HG03196 (cell line): ENCODE measurements around the gene ARHGAP22.

Experiments
- ATAC-seq: cut with Tn5 transposase; IDR thresholded peaks from one replicate; pipeline ENCODE4 v1.9.1; 2021; ENCODE audit not compliant: unreplicated experiment

The ARHGAP22 gene

DNA sequence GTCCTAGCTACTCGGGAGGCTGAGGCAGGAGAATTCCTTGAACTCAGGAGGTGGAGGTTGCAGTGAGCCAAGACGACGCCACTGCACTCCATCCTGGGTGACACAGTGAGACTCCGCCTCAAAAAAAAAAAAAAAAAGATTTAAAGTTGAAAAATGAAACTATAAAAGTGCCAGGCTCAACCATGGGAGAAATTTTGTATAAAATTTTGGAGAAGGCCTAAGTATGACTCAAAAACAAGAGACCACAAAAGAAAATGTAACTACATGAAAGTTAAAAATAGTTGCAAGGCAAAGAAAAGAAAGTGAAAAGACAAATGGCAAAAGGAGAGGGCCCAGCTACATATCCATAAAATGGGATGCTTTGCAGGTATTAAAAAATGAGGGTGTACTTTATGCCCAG, 104.1 kb downstream of the ARHGAP22 start:
- ATAC-seq = no peak

GRCh38 chr10:48498940-48499510, 105.8 kb downstream of the ARHGAP22 start:
- ATAC-seq = no peak

DNA sequence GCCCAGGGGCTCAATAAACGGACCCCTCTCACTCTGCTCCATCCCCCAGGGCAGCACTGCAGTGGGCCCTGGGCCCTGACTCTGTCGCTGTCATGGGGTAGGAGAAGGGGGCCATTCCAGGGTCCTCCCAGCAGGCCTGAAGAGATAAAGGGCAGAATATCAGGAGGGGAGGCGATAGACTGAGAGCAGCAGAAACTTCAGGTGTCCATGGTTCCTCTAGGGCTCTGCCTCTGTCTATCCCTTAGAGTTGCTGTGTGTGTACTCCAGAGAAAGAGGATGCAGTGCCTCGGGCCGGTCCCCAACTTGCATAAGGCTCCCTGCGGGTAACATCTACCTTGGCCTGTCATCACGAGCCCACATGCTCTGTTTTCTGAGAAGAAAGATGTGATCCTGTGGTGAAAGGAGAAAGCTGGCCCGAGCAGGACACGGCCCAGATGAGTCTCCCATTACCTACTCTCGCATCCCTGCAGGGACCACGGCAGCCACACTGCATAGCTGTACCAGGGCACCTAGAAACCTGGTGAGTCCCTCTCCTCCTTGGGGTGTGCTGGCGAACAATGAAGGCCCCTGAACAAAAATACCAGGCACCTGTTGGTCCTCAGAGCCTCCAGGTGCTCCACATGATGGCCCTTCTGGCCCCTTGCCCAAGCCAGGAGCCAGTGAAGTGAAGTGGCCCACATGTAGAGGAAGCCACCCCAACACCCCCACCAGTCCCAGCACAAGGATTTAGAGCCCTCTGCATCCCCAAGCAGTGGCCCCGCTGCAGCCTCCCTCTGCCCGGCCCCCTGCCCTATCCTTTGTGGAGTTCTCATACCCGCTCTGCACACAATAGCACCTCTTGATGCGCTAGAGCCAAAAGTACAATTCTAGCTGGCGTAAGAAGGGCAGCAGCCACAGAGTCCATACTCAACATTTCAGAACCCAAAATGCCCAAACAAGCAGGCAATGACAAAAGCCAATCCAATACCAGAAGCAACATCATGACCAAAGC, 106.8 kb downstream of the ARHGAP22 start:
- ATAC-seq = no peak

- no peak for ATAC-seq
Measured at GRCh38 chr10:48496831-48497779, 107.8 kb downstream of the ARHGAP22 start.

DNA sequence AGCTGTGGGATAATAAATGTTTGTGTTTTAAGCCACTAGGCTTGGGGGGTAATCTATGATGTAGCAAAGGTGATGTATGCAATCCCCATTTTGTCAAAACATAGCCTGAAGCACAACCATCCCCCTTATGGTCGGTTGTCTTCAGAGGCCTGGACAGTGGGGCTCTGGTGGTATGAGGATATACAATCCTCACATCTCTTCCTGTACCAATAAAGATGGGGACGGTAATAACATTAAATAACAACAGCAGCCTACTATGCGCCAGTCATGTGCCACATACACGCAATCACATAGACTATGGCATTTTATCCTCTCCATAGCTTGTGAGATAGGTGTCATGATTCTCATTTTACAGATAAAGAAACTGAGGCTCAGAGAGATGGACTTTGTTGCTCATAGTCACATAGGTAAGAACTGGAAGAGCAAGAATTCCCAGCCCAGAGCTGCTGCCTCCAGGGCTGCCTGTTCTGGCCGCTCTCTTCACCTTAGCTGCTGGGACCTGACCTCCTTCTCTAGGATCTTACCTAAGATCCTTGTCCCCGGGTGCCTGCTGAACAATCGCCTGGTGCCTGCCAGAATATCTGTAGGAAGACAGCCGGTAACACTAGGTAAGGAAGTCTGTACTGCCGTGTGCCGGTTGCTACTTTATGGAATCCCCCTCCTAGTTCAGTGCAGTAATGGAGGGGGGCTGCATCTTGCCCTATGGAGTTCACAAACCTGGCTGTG, 108.6 kb downstream of the ARHGAP22 start:
- no peak for ATAC-seq

- ATAC-seq = no peak
Measured at GRCh38 chr10:48495282-48496045, 109.4 kb downstream of the ARHGAP22 start.

DNA sequence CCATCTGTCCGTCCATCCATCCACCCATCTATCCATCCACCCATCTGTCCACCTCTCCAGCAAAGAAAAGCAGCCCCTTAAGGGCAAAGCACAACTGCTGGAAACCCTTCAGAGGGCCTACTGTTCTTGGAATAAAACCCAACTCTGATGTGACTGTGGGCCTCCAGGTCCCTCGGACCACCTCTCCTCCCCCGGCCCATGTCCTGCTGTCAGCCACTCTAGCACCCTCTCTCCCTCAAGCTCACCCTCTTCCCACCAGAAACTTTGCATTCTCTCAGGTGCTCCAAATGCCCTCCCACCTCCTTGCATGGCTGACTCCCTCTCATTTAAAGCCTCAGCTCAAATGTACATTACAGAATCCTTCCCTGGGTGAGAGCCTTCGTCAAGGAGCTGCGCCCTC, 110.3 kb downstream of the ARHGAP22 start:
- no peak for ATAC-seq

DNA sequence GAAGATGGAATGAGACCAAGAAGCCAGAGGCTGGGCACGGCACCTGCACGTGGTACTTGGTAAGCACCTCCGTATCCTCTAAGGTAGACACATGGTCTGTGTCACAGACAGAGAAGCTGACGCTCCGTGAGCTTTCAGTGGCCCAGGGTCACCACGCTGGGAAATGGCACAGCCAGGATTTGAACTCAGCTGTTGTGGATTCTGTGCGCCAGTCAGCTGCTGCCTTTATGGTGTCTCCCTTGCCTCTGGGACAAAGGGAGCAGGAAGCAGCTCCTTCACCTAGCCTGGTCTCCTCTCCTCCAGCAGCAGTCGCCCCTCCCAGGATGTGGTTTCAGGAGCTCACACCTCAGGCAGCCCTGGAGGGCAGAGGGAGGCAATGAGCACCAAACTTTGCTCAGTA, 110.8 kb downstream of the ARHGAP22 start:
- no peak for ATAC-seq

GRCh38 chr10:48493083-48493871, 111.6 kb downstream of the ARHGAP22 start:
- ATAC-seq = no peak

GRCh38 chr10:48492201-48492600, 112.7 kb downstream of the ARHGAP22 start:
- ATAC-seq = no peak

- ATAC-seq = no peak
Measured at GRCh38 chr10:48491392-48492139, 113.3 kb downstream of the ARHGAP22 start.

- no peak for ATAC-seq
Measured at GRCh38 chr10:48490946-48491345, 113.9 kb downstream of the ARHGAP22 start.

DNA sequence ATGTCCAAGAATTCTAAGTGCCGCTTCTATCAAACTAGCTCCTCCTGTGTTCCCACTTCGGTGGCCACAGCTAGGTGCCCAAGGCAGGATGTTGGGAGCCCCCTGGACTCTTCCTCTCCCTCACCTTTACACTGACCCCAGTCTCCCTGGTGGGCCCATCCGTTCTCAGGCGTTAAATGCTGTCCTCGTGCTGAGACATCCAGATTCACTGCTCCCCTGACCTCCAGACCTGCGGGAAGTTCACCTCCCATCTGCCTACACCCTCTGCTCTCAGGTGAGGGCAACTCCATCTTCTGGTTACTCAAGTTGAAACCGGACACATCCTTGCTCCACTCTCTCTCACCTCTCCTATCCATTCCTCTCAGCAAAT, 114.3 kb downstream of the ARHGAP22 start:
- no peak for ATAC-seq

- ATAC-seq = no peak
Measured at GRCh38 chr10:48489099-48489498, 115.8 kb downstream of the ARHGAP22 start.

- no peak for ATAC-seq
Measured at GRCh38 chr10:48487244-48487643, 117.6 kb downstream of the ARHGAP22 start.

GRCh38 chr10:48485711-48486110, 119.2 kb downstream of the ARHGAP22 start:
- no peak for ATAC-seq

- ATAC-seq = no peak
Measured at GRCh38 chr10:48484911-48485310, 120.0 kb downstream of the ARHGAP22 start.

DNA sequence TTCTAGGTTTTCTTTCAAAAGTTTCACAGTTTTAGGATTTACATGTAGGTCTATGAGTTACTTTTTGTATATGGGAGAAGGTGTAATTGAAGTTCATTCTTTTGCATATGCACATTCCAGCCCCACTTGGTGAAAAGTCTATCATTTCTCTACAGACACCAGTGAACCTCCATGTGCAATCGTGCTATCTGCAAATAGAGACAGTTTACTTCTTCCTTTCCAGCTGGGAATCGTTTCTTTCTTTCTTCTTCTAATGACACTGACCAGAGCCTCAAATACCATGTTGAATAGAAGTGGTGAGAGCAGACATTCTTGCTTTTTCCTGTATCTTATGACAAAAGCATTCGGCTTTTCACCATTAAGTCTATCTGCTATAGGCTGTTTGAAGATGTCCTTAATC, 122.7 kb downstream of the ARHGAP22 start:
- no peak for ATAC-seq
